ENCODE data around the gene LYG2. TPM values are rescaled to one million over a fixed set of nuclear protein-coding genes. Genes with fewer than 3 reads are reported as not detected.
"Not testable (repeated sequence)": the region's sequence is repeated elsewhere in the genome, so short reads cannot be mapped to it uniquely, and the experiment has no call there.

Gene LYG2
- total and polyA plus RNA-seq, 2 donors: not detected

- no peak for DNase-seq (ENCODE audit: extremely low spot score)
- H3K27ac ChIP-seq (ENCODE audit: low read depth): no peak overlapping the region
- H3K4me1 ChIP-seq (ENCODE audit: insufficient read depth): no peaks in the 10 kb centered on the region
- no peak overlapping the region for H3K4me3 ChIP-seq (ENCODE audit: low read depth, low read length)
- no peaks in the 10 kb centered on the region for H3K36me3 ChIP-seq (ENCODE audit: insufficient read depth)
- WGBS: 82% methylated on average over 2 of the region's 2 CpGs
Measured at GRCh38 chr2:99249951-99250350, 5.5 kb downstream of the LYG2 start.

DNA sequence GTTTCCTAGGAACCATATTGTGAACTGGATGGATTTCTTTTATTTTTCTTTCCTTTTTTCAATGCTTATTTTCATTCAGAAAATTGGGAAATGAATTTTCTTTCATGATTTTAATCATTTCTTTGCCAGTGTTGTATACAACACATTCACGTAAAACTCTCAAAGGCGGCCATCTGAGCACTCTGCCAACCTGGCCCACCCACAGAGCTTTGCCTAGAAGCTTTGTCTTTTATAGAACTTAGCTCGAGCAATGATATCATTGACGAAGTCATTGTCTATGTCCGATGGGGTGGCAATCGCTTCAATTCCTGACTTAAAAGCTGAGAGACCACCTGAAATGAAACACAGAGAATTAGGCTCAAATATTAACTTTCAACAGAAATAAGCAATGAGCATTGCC lies 13.3 kb downstream of the LYG2 start:
- Histone ChIP-seq H3K4me3 (ENCODE audit: low read depth, low read length) (no peak overlapping the region), H3K36me3 (ENCODE audit: insufficient read depth) (no peaks in the 10 kb centered on the region), H3K27ac (ENCODE audit: low read depth) (no peak overlapping the region), H3K4me1 (ENCODE audit: insufficient read depth) (no peaks in the 10 kb centered on the region)
- DNase-seq (ENCODE audit: extremely low spot score): no peak
- 48% methylated on average over 6 of the region's 6 CpGs for WGBS

- H3K36me3 ChIP-seq (ENCODE audit: insufficient read depth): no peaks in the 10 kb centered on the region
- DNase-seq (ENCODE audit: extremely low spot score): no peak
- no peak overlapping the region for H3K27ac ChIP-seq (ENCODE audit: low read depth)
- no peaks in the 10 kb centered on the region for H3K4me1 ChIP-seq (ENCODE audit: insufficient read depth)
- 82% methylated on average over 6 of the region's 6 CpGs for WGBS
- H3K4me3 ChIP-seq (ENCODE audit: low read depth, low read length): no peak overlapping the region
Measured at GRCh38 chr2:99240431-99240830, 15.0 kb downstream of the LYG2 start.

- 88% methylated on average over 6 of the region's 6 CpGs for WGBS
- Histone ChIP-seq H3K4me3 (ENCODE audit: low read depth, low read length) (no peak overlapping the region), H3K4me1 (ENCODE audit: insufficient read depth) (no peaks in the 10 kb centered on the region), H3K36me3 (ENCODE audit: insufficient read depth) (no peaks in the 10 kb centered on the region), H3K27ac (ENCODE audit: low read depth) (no peak overlapping the region)
- no peak for DNase-seq (ENCODE audit: extremely low spot score)
Measured at GRCh38 chr2:99238599-99238998, 16.9 kb downstream of the LYG2 start.

GRCh38 chr2:99233177-99233576 lies 22.3 kb downstream of the LYG2 start:
- H3K4me1 ChIP-seq (ENCODE audit: insufficient read depth); DNase-seq (ENCODE audit: extremely low spot score); H3K4me3 ChIP-seq (ENCODE audit: low read depth, low read length); H3K27ac ChIP-seq (ENCODE audit: low read depth); H3K36me3 ChIP-seq (ENCODE audit: insufficient read depth): not testable (repeated sequence)

DNA sequence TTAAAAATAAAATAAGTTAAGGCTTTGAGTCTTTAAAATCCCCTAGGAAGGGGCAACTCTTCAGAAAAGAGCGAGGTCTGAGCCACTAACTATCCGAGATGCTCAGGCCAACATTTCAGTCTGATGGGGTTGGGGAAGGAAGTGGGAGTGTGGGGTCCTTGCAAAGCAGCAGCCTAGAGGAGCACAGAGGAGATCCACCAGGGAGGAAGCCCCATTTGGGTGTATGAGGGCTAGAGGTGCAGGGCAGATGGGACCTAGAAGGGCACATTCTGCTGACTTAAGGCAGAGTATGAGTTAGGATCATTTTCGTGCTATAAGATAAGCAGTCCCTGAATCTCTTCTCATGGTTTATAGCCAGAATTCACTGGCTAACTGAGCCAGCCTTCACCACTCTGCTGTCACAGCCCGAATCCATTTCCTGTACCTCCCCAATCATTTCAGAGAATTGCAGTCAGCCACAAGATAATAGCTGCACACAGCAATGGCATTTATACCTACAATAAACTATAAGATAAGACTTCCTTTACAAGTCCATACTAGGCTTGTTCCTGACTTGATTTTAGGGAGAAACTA lies 37.5 kb downstream of the LYG2 start:
- no peak overlapping the region for H3K4me3 ChIP-seq (ENCODE audit: low read depth, low read length)
- H3K36me3 ChIP-seq (ENCODE audit: insufficient read depth): no peaks in the 10 kb centered on the region
- no peak for DNase-seq (ENCODE audit: extremely low spot score)
- no peaks in the 10 kb centered on the region for H3K4me1 ChIP-seq (ENCODE audit: insufficient read depth)
- H3K27ac ChIP-seq (ENCODE audit: low read depth): no peak overlapping the region
- 48% methylated on average over 4 of the region's 4 CpGs for WGBS

DNA sequence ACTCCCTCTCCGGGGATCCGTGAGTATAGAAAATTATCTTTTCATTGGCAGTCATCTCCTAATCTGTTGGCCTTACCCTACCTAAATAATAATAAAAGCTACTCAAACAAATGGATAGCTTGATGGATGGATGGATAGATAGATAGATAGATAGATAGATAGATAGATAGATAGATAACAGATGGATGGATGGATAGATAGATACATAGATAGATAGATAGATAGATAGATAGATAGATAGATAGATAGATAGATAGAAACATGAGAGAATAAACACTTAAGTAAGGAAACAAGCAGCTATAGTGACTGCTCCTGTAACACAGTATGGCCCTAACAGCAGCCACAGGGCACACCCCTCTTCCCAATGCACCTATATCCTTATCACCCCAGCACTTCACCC lies 39.4 kb downstream of the LYG2 start:
- WGBS: 94% methylated on average over 2 of the region's 2 CpGs
- H3K4me3 ChIP-seq (ENCODE audit: low read depth, low read length): no peak overlapping the region

DNA sequence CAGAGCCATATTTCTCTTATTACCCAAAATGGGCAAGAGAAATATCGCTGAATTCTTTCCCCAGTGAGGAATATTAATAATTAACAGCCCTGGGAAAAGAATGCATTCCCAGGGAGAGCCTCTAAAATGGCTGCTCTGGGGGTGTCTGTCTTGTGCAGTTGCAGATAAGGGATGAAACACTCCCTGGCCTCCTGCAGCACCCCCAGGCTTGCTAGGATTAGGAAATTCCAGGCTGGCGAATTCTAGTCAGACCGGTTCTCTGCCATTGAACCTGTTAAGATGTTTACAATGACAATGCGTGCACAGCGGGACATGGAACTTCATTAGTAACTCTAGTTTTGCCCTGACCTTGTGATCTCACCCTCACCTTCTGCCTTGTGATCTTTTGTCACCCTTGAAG lies 50.0 kb downstream of the LYG2 start:
- H3K36me3 ChIP-seq (ENCODE audit: insufficient read depth): peaks cover 3% of the 10 kb centered on the region
- 86% methylated on average over 5 of the region's 5 CpGs for WGBS
- H3K27ac ChIP-seq (ENCODE audit: low read depth): no peak overlapping the region
- no peaks in the 10 kb centered on the region for H3K4me1 ChIP-seq (ENCODE audit: insufficient read depth)
- no peak overlapping the region for H3K4me3 ChIP-seq (ENCODE audit: low read depth, low read length)
- no peak for DNase-seq (ENCODE audit: extremely low spot score)

More for the DNA sequence above, 39.4 kb downstream of the LYG2 start:
- Histone ChIP-seq H3K4me1 (ENCODE audit: insufficient read depth) (no peaks in the 10 kb centered on the region), H3K36me3 (ENCODE audit: insufficient read depth) (no peaks in the 10 kb centered on the region), H3K27ac (ENCODE audit: low read depth) (no peak overlapping the region)
- DNase-seq (ENCODE audit: extremely low spot score): no peak

DNA sequence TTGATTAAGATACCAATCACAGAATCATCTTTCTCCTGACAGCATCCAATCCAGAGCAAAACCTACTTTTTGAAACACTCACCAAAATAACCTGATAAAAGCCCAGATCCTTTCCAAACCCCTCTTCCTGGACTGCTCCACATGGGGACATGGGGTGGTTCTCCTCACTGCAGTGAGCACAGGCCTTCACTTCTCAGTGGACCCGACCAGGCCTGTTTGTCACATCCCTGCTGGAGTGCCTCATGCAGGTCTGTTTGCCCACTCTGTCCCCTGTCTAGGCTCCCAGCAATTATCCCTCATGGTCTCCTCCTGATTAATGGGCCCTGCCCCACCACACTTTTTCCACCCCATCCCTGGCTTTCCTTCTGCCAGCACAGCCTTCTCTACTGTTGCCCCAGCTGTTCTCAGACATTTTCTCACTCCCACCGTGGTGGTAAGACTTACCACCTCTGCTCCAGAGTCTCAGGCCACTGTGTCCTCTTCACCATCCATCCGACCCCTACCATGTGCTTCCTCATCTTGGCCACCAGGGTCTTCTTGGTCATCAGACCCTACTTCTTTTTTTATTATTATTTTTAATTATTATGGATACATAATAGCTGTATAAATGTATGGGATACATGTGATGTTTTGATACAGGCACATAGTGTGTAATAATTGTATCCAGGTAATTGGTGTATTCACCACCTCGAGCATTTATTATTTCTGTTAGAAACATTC lies 53.3 kb downstream of the LYG2 start:
- H3K4me3 ChIP-seq (ENCODE audit: low read depth, low read length): no peak overlapping the region
- no peaks in the 10 kb centered on the region for H3K4me1 ChIP-seq (ENCODE audit: insufficient read depth)
- WGBS: 93% methylated on average over 4 of the region's 4 CpGs
- DNase-seq (ENCODE audit: extremely low spot score): no peak
- H3K27ac ChIP-seq (ENCODE audit: low read depth): no peak overlapping the region
- no peaks in the 10 kb centered on the region for H3K36me3 ChIP-seq (ENCODE audit: insufficient read depth)

- no peak for DNase-seq (ENCODE audit: extremely low spot score)
- 87% methylated on average over 7 of the region's 7 CpGs for WGBS
- Histone ChIP-seq H3K4me3 (ENCODE audit: low read depth, low read length) (no peak overlapping the region), H3K27ac (ENCODE audit: low read depth) (no peak overlapping the region), H3K4me1 (ENCODE audit: insufficient read depth) (no peaks in the 10 kb centered on the region), H3K36me3 (ENCODE audit: insufficient read depth) (peaks cover 2% of the 10 kb centered on the region)
Measured at GRCh38 chr2:99200076-99200800, 55.2 kb downstream of the LYG2 start.

- no peak for DNase-seq (ENCODE audit: extremely low spot score)
- no peaks in the 10 kb centered on the region for H3K4me1 ChIP-seq (ENCODE audit: insufficient read depth)
- no peak overlapping the region for H3K4me3 ChIP-seq (ENCODE audit: low read depth, low read length)
- H3K27ac ChIP-seq (ENCODE audit: low read depth): no peak overlapping the region
- peaks cover 2% of the 10 kb centered on the region for H3K36me3 ChIP-seq (ENCODE audit: insufficient read depth)
- WGBS: 79% methylated on average over 6 of the region's 6 CpGs
Measured at GRCh38 chr2:99198103-99198841, 57.2 kb downstream of the LYG2 start.

DNA sequence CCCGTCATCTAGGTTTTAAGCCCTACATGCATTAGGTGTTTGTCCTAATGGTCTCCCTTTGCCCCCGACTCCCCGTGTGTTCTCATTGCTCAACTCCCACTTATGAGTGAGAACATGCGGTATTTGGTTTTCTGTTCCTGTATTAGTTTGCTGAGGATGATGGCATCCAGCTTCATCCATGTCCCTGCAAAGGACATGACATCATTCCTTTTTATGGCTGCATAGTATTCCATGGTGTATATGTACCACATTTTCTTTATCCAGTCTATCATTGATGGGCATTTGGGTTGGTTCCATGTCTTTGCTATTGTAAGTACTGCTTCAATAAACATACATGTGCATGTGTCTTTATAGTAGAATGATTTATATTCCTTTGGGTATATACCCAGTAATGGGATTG lies 63.1 kb downstream of the LYG2 start:
- not testable (repeated sequence) for H3K27ac ChIP-seq (ENCODE audit: low read depth); H3K4me1 ChIP-seq (ENCODE audit: insufficient read depth); H3K36me3 ChIP-seq (ENCODE audit: insufficient read depth); H3K4me3 ChIP-seq (ENCODE audit: low read depth, low read length); DNase-seq (ENCODE audit: extremely low spot score)
- over 99% methylated on average over 4 of the region's 4 CpGs for WGBS
